NCI-H345 treated with DMSO at 0.1 percent for 48 hours (cell line): ENCODE measurements around the gene HS3ST1.

Experiments
- DNase-seq: peaks from one replicate; lab custom pipeline; 2025; ENCODE audit not compliant: unreplicated experiment; lab: John Stamatoyannopoulos, UW

The HS3ST1 gene

DNA sequence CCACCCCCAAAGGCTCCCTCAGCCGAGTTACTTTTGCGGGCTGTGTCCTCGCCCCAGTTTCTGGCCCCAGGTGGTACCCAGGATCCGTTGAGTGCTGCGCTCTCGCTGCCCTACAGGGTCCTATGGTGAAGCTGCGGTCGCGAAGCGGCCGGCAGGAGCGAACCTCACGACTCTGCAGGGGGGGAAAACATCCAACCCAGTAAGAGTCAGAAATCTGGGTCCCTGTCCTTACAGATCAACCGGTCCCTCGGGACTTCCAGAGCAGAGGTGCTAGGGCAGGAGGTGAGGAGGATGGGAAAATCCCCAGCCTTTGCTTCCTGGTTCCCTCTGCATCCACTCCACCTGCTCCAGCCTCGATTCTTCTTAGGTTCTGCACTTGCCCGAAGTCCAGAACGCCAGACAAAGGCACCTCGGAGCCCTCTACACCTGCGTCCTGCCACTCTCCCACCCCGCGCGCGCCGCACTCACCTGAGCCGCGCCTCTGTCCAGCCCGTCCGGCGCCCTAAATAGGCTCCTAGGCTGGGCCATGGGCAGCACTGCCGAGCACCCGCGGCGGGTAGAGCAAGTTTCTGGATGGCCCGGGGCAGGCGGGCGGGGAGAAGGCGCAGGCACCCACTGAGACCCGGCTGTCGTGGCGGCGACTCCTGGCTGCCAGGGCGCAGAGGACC lies at the start of gene HS3ST1:
Gene HS3ST1 (minus strand): TSS at position 664 of the 668 bp plus-strand sequence. CDS start 28,889 bp downstream, outside the sequence.
- no peak for DNase-seq

GRCh38 chr4:11475871-11476270 lies 47.2 kb upstream of the HS3ST1 start:
- no peak for DNase-seq

DNA sequence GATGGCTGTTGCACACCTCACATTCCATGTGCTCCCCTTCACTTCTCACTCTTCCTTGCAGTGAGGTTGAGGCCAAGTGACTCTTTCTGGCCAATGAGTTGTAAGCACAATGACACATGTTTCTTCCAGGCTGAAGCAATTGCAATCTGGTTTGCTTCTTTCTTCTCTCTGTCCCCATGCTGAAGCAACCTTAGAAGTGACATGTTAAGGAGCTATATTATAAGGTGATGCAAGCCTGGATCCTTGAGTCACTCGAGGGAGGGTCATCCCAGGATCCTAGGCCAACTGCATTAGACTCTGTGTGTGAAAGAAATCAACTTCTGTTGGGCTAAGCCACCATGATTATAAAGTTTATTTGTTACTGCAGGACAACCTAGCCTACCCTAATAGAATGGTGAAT lies 45.5 kb upstream of the HS3ST1 start:
- no peak for DNase-seq

DNA sequence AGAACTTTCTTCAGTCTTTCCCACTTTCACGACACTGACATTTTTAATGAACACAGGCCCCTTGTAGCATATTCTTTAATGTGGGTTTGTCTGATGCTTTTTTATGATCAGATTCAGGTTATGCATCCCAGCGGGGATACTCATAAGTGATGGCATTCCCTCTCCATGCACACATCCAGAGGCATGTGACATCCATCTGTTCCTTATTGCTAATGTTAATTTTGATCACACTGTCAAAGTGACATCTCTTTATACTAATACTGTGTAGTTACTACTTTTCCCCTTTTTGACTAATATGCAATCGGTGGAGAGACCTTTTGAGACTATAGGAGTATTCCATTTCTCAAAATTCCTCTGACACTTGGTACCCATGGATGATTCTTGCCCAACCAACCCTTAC lies 43.8 kb upstream of the HS3ST1 start:
- DNase-seq, result no peak

DNA sequence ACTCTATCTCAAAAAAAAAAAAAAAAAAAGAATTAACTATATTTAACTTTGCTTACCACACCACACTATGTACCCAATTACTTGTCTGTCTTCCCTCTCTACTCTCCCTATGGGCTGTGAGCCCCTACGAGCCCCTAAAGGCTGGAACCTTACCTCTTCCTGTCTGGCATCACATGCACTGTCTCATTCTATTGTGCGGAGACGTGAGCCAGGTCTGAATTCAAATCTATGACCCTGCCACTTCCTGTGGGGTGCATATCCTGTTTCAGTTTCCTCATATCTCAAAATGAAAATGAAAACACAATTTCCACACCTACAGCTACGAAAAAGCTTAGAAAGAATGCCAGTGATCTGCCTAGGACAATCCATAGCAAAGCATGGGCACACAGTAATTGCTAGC lies 42.9 kb upstream of the HS3ST1 start:
- DNase-seq, result no peak

DNA sequence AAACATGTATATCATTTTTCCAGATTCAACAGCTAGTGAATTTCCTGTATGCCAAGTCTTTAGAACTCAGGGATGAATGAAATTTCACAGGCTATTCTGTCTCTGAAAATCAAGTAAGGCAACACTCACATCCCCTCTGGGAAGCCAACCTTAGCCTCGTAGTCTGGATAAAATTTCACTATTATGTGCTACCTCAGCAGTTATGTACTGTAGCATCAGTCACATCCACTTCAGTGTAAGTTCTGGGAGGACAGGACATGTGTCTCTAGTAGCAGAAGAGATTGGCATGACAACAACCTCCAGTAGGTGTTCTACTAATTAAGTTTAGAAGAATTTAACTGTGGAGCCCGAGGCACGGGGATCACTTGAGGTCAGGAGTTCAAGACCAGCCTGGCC lies 42.4 kb upstream of the HS3ST1 start:
- no peak for DNase-seq

GRCh38 chr4:11470438-11471045 lies 41.8 kb upstream of the HS3ST1 start:
- DNase-seq, result no peak

- no peak for DNase-seq
These were observed 41.1 kb upstream of the HS3ST1 start for GRCh38 chr4:11469650-11470437.

GRCh38 chr4:11468901-11469300 lies 40.2 kb upstream of the HS3ST1 start:
- no peak for DNase-seq

GRCh38 chr4:11467931-11468330 lies 39.2 kb upstream of the HS3ST1 start:
- no peak for DNase-seq

GRCh38 chr4:11463707-11464106 lies 35.0 kb upstream of the HS3ST1 start:
- no peak for DNase-seq

- DNase-seq, result no peak
These were observed 27.7 kb upstream of the HS3ST1 start for GRCh38 chr4:11456401-11456800.

- DNase-seq, result peak; percentile 58
These were observed 26.6 kb upstream of the HS3ST1 start for GRCh38 chr4:11455201-11455835.

GRCh38 chr4:11451716-11452115 lies 23.0 kb upstream of the HS3ST1 start:
- DNase-seq, result no peak

- DNase-seq, result no peak
These were observed 17.6 kb upstream of the HS3ST1 start for GRCh38 chr4:11446155-11446811.

- DNase-seq, result no peak
These were observed 12.5 kb upstream of the HS3ST1 start for GRCh38 chr4:11441194-11441556.

GRCh38 chr4:11440481-11441193 lies 11.9 kb upstream of the HS3ST1 start:
- DNase-seq, result no peak

GRCh38 chr4:11439836-11440235 lies 11.1 kb upstream of the HS3ST1 start:
- DNase-seq, result no peak

- DNase-seq, result no peak
These were observed 10.0 kb upstream of the HS3ST1 start for GRCh38 chr4:11438647-11439046.

GRCh38 chr4:11436673-11437072 lies 8.0 kb upstream of the HS3ST1 start:
- DNase-seq, result no peak

DNA sequence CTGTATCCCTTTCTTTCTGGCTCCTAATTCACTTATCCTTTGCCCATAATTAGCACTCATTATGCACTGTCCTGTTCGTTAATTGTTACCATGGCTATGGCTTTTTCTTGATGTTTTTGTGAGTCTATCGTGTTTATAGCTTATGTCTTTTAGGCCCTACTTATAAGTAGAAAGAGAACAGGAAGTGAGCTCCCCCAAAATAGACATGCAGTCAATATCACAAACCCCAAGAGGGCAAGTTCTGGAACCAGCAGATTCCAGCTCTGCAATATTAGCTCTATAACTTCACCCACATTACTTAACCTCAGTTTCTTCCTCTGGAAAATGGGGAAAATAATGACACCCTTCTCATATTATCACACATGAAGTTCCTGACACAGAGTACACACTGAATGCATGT lies 7.4 kb upstream of the HS3ST1 start:
- DNase-seq, result no peak
